ENCODE data around the gene MATCAP1.

Gene MATCAP1

GRCh38 chr16:67212766-67213165 lies 29.0 kb upstream of the MATCAP1 start:
- TF ChIP-seq CTCF (IDR thresholded peaks at IDR 0.05; ENCODE audit: low read depth, low read length), result no peak
- no peak overlapping the region for H3K4me3 ChIP-seq (ENCODE audit: low read depth, low read length)

GRCh38 chr16:67211674-67212073 lies 27.9 kb upstream of the MATCAP1 start:
- no peak for TF ChIP-seq CTCF (IDR thresholded peaks at IDR 0.05; ENCODE audit: low read depth, low read length)
- no peak overlapping the region for H3K4me3 ChIP-seq (ENCODE audit: low read depth, low read length)

- no peak for TF ChIP-seq CTCF (IDR thresholded peaks at IDR 0.05; ENCODE audit: low read depth, low read length)
- H3K4me3 ChIP-seq (ENCODE audit: low read depth, low read length), result no peak overlapping the region
These were observed 26.5 kb upstream of the MATCAP1 start for GRCh38 chr16:67210069-67210937.

- TF ChIP-seq CTCF (IDR thresholded peaks at IDR 0.05; ENCODE audit: low read depth, low read length), result no peak
- no peak overlapping the region for H3K4me3 ChIP-seq (ENCODE audit: low read depth, low read length)
These were observed 25.8 kb upstream of the MATCAP1 start for GRCh38 chr16:67209565-67209964.

- TF ChIP-seq CTCF (IDR thresholded peaks at IDR 0.05; ENCODE audit: low read depth, low read length), result no peak
- no peak overlapping the region for H3K4me3 ChIP-seq (ENCODE audit: low read depth, low read length)
These were observed 24.6 kb upstream of the MATCAP1 start for GRCh38 chr16:67208154-67208896.

- no peak overlapping the region for H3K4me3 ChIP-seq (ENCODE audit: low read depth, low read length)
- no peak for TF ChIP-seq CTCF (IDR thresholded peaks at IDR 0.05; ENCODE audit: low read depth, low read length)
These were observed 23.7 kb upstream of the MATCAP1 start for GRCh38 chr16:67207249-67208091.

All from WI38 (cell line).